Epithelial cell of alveolus of lung (primary cell): ENCODE data around the gene AXDND1. TPM values are rescaled to one million over a fixed set of nuclear protein-coding genes. Genes with fewer than 3 reads are reported as not detected.

Experiments used
- total RNA-seq: library from RNA; depleted of rRNA; stranded (reverse); fragments of >200 nt; gene quantifications from 2 replicates; pipeline ENCODE4 v1.2.1, GENCODE V29; 2015

Gene AXDND1
- total RNA-seq: not detected in 2 replicates

GRCh38 chr1:179365342-179366092, at the start of gene AXDND1:
Gene AXDND1, plus strand, starts transcription at chr1:179365971. Its CDS starts 539 bp downstream, at chr1:179366510.

DNA sequence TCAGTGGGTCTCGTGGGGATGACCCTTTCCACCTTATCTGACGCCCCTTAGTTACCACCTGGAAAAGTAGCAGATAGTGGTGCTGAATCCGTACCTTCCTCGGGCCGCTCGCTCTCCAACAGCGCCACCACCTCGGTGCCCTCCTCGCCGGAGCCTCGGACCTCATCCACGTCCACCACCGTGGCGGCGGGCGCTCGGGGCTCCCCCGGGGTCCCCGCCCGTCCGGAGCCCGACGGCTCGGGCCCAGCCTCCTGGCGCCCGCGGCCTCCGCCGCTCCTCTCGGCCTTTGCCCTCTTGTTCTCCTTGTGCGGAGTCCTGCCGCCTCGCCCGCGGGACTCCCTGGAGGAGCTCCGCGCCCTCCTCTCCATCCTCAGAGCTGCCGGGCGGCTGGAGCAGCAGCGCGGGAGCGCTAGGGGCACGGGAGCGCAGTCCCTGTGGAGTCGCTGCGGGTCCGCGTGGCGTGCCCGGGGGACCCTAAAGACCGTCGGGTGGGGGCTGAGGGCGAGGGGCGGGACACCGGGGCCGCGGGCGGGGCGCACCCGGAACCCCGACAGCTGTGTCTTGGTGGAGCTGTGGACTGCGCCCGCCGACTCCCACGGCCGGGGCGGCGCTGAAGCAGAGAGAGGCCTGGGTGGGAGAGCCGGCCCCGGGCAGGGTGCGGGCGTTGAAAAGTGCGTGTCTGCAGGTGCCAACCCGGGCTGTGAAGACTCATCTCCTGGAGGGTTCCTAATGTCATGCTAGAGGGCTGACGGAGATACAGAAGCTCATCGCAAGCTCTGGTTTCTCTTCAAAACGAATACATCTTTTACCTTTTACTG, 209.9 kb downstream of the AXDND1 start, which contains the start of gene NPHS2:
Gene NPHS2, minus strand, starts transcription at position 452 of the 818 bp plus-strand sequence. Its CDS starts 84 bp downstream, at position 368.

DNA sequence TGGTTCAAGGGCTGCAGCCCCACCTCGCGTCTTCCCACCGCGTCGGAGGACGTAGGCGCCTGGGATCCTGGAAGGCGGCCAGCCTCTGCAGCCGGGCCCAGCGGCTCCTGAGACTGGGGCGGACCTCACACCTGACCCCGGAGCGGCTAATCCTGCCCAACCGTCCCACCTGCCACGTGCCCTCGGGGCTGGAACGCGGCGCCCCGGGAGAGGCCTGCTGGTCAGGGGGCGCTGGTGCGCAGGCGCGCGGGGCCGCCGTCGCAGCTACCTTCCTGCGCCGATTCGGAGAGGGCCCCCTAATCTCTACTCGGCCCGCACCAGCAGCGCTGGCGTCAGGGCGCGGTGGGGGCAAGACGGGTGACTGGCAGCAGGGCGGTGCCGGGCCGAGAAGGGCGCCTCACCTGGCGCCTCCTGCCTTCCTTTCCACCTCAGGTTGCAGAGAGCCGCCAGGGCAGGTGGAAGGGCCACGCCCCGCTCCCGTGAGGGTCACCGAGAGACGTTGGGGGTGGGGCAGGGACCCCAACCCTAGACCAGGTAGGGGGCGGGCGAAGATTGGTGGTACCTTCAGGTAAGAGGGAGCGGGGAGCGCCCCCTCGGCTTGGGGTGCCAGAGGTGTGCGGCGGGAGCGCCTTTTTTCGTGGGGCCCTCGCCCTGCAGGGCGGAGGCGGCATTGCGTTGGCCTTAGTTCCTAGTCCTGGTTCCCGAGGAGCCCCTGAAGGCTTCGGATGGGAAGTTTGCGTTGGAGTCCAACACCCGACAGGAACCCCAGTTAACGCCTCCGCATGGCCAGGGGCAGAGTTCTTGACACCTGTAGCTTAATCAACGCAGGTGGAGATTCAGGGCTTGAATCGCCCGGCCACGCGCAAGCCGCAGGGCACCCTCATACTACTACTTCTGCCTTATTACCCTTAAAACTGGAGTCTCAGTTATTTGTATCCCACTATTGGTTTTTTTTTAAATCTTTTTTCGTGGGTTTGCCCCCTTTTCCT, 226.1 kb downstream of the AXDND1 start, which contains the start of gene TDRD5:
Gene TDRD5, plus strand, starts transcription at position 241 of the 989 bp plus-strand sequence. CDS start 784 bp downstream, outside the sequence.

Other genes starting within 250 kb of the AXDND1 start
- gene ABL2, start 136.3 kb upstream of the AXDND1 start, total RNA-seq: 14.3 and 19.4 TPM in 2 replicates
- 14.2 and 27.1 TPM in 2 replicates for gene SOAT1, start 72.2 kb upstream of the AXDND1 start, total RNA-seq
- gene NPHS2, start 210.0 kb downstream of the AXDND1 start, total RNA-seq: not detected in 2 replicates
- under 0.01 TPM in 1 of 2 replicates, not detected in the other for gene TDRD5, start 225.9 kb downstream of the AXDND1 start, total RNA-seq